NCI-H526 (cell line): ENCODE results near the gene GYS2.

ENCODE experiments used
- DNase-seq, 2 experiments: peaks; one replicate each; lab custom pipeline; 2025; lab: John Stamatoyannopoulos, UW

GYS2 gene

GRCh38 chr12:21502164-21502496 is 102.5 kb downstream of the GYS2 start:
- peak; percentile 35 to 59 for DNase-seq

- peak; percentile 98 for DNase-seq
Measured at GRCh38 chr12:21501258-21502163, 103.1 kb downstream of the GYS2 start, which contains the start of the genes GOLT1B and RECQL. Gene GOLT1B, plus strand, starts transcription at chr12:21501789. Its CDS starts 135 bp downstream, at chr12:21501924. Gene RECQL, minus strand, starts transcription at chr12:21501635. Its CDS starts 2,065 bp downstream, at chr12:21499570.

GRCh38 chr12:21500786-21501257 is 103.8 kb downstream of the GYS2 start:
- peak in 1 of 2 experiments; percentile 42 for DNase-seq

GRCh38 chr12:21499765-21500164 is 104.9 kb downstream of the GYS2 start:
- no peak for DNase-seq
